GM18909 (cell line): Measurements from ENCODE around the gene NFKB1.
A peak's percentile ranks its signal among the peaks of the same experiment; 100 is the strongest.
"Not testable (repeated sequence)": the region's sequence is repeated elsewhere in the genome, so short reads cannot be mapped to it uniquely, and the experiment has no call there.

Experiments used
- ATAC-seq: cut with Tn5 transposase; IDR thresholded peaks from one replicate; pipeline ENCODE4 v1.9.1; 2021; ENCODE audit warnings: mild to moderate bottlenecking; ENCODE audit not compliant: unreplicated experiment, poor library complexity

NFKB1 gene, protein sequence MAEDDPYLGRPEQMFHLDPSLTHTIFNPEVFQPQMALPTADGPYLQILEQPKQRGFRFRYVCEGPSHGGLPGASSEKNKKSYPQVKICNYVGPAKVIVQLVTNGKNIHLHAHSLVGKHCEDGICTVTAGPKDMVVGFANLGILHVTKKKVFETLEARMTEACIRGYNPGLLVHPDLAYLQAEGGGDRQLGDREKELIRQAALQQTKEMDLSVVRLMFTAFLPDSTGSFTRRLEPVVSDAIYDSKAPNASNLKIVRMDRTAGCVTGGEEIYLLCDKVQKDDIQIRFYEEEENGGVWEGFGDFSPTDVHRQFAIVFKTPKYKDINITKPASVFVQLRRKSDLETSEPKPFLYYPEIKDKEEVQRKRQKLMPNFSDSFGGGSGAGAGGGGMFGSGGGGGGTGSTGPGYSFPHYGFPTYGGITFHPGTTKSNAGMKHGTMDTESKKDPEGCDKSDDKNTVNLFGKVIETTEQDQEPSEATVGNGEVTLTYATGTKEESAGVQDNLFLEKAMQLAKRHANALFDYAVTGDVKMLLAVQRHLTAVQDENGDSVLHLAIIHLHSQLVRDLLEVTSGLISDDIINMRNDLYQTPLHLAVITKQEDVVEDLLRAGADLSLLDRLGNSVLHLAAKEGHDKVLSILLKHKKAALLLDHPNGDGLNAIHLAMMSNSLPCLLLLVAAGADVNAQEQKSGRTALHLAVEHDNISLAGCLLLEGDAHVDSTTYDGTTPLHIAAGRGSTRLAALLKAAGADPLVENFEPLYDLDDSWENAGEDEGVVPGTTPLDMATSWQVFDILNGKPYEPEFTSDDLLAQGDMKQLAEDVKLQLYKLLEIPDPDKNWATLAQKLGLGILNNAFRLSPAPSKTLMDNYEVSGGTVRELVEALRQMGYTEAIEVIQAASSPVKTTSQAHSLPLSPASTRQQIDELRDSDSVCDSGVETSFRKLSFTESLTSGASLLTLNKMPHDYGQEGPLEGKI

DNA sequence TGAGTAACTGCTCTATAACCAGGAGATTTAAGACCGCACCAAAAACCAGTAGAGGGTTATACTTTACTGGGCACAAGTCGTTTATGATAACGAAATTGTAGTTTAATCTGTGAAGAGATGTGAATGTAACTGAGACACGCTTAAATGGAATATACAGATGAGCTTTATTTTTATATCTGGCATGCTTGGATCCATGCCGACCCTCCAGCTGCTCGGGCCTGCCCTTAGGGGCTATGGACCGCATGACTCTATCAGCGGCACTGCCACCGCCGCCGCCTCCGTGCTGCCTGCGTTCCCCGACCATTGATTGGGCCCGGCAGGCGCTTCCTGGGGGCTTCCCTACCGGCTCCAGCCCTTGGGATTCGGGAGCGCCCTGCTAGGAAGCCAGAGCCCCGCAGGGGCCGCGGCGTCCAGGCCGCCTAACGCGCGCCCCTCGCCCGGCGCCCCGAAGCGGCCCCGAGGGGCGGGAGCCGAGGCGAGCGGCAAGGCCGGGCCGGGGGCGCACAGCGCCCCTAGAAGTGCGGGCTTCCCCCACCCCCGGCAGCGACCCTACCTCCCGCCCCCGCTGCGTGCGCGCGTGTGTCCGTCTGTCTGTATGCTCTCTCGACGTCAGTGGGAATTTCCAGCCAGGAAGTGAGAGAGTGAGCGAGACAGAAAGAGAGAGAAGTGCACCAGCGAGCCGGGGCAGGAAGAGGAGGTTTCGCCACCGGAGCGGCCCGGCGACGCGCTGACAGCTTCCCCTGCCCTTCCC, at the start of gene NFKB1:
Gene NFKB1 (plus strand): TSS at position 664 of the 751 bp plus-strand sequence. CDS start 24,160 bp downstream, outside the sequence.
- peak; percentile 67 for ATAC-seq

DNA sequence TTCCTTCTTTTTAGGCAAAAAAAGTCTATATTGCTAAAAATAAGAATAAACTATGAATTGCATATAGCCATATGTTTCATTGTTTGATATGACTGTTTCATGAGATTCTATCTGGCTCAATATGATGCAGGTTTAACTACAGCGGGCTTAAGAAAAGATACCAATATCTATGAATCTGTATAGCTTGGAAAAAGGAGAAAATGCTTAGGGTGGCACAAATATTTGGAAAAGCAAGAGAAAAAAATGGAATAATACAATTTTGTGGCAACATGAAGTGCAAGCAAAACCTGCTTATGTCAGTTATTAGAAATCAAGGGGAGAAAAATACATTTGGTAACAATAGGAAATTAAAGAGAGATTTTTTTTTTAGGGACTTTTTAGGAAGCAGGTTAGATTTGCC, 48.3 kb upstream of the NFKB1 start:
- ATAC-seq: no peak

DNA sequence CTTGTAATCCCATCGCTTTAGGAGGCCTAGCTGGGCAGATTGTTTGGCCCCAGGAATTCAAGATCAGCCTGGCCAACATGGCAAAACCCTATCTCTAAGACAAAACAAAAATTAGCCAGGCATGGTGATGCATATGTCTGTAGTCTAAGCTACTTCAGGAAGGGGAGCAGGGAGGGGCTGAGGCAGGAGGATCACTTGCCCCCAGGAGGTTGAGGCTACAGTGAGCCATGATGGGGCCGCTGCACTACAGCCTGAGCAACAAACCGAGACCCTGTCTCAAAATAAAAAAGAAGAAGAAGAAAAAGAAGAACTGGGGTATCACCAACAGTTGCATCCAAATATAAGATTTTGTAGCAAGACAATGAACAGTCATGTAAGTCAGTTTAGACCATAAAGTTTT, 47.3 kb upstream of the NFKB1 start:
- no peak for ATAC-seq

DNA sequence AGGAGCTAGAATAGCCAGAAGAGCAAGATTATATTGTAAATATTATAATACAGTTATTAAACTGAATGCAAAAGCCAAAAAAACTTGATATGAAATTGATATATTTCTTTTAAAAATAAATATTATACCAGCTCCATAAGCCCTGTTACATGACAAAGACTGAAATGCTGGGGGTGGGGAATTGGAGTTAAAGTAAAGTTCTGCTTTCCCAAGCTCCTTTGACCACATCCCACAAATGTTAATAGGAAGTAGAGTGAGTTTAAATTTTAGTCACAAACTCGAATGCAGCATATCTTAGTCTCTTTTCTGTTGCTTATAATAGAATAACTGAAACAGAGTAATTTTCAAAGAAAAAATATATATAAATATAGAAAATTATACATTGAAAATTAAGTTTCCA, 46.9 kb upstream of the NFKB1 start:
- no peak for ATAC-seq

DNA sequence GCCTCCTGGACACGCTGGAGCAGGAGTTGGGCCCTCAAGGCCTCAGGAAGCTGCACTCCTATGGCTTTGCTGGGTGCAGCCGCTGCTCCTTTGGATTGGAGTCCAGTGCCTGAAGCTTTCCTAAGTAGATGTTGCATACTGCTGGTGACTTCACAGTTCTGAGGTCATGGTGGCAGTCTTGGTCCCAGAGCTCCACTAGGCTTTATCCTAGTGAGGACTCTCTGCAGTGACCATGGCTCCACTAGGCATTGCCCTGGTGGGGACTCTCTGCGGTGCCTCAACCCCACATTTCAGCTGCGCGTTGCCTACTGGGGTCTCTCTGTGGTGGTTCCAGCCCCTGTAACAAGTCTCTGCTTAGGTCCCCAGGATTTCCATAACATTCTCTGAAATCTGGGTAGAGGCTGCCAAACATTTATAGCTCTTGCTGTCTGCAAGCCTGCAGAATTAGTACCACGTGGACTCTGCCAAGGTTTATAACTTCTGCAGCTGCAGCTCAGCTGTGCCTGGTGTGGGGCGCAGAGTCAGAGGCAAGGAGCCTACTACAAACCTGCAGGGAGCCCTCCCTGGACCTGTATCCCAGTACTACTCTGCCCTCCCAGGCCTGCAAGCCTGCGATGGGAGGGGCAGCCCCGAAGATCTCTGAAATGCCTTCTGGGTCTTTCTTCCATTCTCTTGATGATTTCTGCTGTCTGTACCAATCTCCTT, 46.0 kb upstream of the NFKB1 start:
- ATAC-seq: no peak

DNA sequence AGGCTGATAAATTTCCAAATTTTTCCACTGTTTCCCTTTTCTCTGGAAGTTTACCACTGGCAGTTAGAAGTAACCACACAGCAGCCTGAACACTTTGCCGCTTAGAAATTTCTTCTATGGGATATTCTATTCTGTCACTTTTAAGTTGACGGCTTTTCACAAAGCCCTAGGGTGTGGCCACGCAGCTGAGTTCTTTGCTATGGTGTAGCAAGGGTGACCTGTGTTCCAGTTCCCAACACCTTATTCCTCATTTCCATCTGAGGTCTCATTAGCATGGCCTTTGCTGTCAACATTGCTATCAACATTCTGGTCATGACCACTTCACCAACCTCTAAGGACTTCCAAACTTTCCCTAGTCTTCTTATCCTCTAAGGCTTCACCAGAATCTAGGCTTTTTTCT, 45.4 kb upstream of the NFKB1 start:
- ATAC-seq: no peak

DNA sequence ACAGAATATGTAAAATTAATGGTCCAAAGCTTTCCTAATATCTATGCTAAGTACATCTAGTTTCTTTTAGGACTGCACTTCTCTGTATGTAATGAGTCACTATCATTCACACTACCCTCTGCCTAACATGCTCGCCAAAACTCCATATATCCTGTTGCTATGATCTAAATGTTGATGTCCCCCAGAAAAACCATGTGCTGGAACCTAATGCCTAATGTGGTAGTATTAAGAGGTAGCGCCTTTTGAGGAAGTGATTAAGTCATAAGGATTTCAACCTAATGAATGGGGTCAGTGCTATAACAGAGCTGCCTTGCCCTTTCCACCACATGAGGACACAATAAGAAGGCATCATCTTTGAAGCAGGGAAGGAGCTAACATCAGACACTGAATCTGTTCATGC, 34.9 kb upstream of the NFKB1 start:
- no peak for ATAC-seq

DNA sequence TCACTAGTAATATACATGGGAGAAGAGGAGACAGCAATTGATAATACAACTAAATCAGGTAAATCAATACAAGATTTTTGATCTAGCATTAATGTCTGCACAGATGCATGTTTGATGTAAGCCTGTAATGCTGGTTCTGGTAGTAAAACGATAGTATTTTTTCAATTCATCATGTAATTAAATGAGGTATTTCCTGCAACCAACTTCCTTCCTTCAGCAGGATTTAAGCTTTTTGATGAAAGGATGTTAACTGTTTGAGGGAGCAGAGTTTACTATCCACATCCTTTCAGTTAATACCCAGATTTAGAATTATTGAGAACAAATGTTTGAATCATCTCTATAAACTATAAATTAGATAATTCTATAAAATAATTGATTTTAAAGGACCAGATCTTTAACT, 31.4 kb upstream of the NFKB1 start:
- ATAC-seq: no peak

DNA sequence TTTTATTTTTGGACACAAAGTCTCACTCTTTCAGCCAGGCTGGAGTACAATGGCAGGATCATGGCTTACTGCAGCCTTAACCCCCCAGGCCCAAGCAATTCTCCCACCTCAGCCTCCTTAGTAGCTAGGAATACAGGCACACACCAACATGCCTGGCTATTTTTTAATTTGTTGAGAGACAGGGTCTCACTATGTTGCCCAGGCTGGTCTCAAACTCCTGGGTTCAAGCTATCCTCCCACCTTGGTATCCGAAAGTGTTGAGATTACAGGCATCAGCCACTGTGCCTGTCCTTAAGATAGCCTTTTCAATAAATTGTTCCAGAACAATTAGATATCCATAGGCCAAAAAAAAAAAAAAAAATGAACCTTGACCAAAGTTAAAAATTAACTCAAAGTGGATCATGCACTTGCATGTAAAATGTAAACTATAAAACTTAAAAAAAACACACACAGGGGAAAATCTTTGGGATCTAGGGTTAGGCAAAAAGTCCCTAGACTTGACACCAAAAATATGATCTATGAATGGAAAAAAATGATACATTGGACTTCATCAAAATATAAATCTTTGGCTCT, 28.6 kb upstream of the NFKB1 start:
- ATAC-seq: no peak

DNA sequence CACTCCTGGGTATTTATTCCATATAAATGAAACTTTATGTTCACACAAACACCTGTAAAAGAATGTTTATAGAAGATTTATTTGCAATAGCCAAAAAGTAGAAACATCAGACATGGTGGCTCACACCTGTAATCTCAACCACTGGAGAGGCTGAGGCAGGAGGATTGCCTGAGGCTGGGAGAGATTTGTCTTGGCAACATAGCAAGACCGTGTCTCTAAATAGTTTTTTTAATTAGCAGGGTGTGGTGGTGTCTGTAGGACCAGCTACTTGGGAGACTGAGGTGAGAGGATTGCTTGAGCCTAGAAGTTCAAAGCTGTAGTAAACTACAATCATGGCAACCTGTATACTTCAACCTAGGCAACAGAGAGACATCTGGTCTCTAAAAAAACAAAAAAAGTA, 27.7 kb upstream of the NFKB1 start:
- no peak for ATAC-seq

DNA sequence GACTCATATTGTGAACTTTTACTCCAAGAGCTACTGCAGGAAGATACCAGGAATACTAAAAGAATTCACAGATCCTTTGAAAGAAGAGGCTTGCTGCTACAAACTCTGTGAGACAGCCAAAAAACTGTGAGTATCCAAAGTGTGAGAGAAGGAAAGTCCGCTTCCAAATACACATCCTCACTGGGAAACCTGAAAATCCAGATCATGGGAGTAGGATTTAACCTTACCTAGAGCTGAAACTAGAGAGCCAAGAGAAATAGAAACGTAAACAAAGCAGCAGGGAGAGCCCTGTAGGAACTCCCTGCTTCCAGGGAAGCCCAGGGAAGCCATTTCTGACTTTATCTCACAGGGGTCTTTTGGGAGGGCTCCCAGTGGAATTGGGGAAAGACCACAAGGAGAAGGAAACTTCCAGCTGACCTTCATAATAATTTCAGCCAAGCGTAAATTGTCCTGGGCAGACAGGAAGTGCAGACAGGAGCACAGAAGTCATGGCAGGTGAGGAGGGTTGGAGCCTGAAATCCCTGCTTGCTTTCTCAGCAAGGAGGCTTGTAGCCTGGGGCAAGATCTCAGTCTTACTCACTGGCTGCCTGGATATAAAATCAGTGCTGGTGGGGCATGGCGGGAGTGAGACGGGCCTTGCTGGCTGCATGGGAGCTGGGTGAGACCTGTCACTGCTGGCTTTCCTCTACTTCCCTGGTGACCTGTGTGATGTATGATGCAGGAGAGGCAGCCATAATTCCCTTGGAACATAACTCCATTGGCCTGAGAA, 26.2 kb upstream of the NFKB1 start:
- ATAC-seq: no peak

DNA sequence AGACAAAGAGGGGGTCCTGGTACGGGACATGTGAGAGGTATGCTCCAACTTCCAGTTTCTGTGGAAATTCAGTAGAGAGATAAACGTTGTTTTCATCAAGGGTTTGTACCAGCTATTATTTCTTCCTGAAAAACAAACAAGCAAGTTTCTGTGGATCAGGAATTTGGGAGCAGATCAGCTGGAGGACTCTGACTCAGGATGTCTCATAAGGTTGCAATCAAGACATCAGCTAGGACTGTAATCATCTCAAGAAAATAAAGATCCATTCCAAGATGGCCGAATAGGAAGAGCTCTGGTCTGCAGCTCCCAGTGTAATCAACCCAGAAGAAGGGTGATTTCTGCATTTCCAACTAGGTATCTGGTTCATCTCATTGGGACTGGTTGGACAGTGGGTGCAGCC, 23.5 kb upstream of the NFKB1 start:
- no peak for ATAC-seq

DNA sequence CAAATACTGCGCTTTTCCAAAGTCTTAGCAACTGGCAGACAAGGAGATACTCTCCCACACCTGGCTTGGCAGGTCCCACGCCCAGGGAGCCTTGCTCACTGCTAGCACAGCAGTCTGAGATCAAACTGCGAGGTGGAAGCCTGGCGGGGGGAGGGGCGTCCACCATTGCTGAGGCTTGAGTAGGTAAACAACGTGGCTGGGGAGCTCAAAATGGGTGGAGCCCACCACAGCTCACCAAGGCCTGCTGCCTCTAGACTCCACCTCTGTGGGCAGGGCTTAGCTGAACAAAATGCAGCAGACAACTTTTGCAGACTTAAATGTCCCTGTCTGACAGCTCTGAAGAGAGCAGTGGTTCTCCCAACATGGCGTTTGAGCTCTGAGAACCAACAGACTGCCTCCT, 23.0 kb upstream of the NFKB1 start:
- no peak for ATAC-seq

DNA sequence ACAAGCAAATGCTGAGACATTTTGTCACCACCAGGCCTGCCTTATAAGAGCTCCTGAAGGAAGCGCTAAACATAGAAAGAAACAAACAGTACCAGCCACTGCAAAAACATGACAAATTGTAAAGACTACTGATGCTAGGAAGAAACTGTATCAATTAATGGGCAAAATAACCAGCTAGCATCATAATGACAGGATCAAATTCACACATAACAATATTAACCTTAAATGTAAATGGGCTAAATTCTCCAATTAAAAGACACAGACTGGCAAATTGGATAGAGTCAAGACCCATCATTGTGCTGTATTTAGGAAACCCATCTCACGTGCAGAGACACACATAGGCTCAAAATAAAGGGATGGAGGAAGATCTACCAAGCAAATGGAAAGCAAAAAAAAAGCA, 21.3 kb upstream of the NFKB1 start:
- ATAC-seq: not testable (repeated sequence)

DNA sequence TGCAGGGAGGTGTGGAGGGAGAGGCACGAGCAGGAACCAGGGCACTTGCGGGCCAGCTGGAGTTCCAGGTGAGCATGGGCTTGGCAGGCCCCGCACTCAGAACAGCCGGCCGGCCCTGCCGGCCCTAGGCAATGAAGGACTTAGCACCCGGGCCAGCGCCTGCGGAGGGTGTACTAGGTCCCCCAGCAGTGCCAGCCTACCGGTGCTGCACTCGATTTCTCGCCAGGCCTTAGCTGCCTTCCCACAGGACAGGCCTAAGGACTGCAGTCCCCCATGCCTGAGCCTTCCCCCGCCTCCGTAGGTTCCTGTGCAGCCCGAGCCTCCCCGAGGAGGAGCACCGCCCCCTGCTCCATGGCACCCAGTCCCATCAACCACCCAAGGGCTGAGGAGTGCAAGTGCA, 18.0 kb upstream of the NFKB1 start:
- no peak for ATAC-seq

DNA sequence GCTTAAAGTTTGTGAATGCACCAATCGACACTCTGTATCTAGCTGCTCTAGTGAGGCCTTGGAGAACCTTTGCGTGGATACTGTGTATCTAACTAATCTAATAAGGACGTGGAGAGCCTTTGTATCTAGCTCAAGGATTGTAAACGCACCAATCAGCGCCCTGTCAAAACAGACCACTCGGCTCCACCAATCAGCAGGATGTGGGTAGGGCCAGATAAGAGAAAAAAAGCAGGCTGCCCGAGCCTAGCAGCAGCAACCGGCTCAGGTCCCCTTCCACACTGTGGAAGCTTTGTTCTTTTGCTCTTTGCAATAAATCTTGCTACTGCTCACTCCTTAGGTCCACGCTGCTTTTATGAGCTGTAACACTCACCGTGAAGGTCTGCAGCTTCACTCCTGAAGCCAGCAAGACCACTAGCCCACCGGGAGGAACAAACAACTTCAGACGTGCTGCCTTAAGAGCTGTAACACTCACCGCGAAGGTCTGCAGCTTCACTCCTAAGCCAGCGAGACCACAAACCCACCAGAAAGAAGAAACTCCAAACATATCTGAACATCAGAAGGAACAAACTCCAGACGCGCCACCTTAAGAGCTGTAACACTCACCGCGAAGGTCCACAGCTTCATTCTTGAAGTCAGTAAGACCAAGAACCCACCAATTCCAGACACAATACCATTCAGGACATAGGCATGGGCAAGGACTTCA, 17.0 kb upstream of the NFKB1 start:
- ATAC-seq: not testable (repeated sequence)

DNA sequence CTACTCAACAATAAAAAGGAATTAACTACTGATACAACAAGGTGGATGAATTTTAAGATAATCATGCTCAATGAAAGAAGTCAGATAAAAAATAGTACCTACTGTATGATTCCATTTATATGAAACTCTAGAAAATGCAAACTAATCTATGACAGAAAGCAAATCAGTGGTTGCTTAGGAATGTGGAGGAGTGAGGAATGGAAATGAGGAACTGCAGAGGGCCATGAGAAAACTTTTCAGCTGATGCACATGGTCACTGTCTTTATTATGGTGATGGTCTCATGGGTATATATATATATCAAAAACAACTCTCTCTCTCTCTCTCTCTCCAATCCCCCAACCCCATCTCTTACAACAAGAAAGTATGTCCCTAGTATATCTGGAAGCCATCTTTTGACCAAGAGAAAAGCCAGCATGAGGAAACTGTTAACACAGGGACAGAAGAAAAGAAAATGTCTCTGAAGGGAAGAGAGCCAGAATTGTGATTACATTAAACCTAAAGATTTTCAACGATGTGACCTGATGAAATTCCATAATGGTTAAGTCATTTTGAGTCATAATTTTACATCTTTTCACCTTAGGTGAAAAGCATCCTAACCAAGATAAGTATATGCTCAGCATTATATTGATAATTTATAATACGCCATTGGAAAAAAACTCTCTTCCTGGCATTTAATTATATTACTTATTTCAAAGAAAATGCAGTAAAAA, 8.5 kb upstream of the NFKB1 start:
- no peak for ATAC-seq

DNA sequence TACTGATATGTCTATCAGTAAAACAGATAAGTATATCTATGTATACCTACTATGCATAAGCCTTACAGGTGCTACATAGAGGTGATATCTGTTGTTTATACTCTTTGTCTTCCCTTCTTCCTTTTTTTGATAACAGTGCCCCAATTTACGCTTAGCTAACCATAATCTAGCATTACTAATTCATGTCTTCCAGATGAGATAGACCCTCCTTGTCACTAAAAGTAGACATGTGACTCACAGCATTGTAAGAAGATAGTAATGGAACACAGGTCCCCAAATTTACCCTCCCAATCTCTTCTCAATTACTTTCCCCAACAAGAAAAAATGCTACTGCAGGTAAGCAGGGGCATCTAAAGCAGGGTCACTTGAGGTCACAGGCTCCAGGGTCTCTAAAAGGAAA, 7.9 kb upstream of the NFKB1 start:
- ATAC-seq: no peak
